Mesendoderm (in vitro differentiated cells): ENCODE data around the gene PRR3.

Experiments used
- DNase-seq: peaks from one replicate; pipeline ENCODE4 v3.0.0; 2013
- H2AK5ac ChIP-seq: 2 replicates; pipeline ENCODE4 v1.6.1; 2013; ENCODE audit warnings: low read length, inconsistent platforms
- H2BK120ac ChIP-seq: 2 replicates; pipeline ENCODE4 v1.6.1; 2013; ENCODE audit warnings: low read depth, mild to moderate bottlenecking, low read length, moderate library complexity, mixed read lengths
- H2BK15ac ChIP-seq: replicated peaks from 2 replicates; pipeline ENCODE4 v1.6.1; 2013; ENCODE audit warnings: low read depth, mild to moderate bottlenecking, moderate library complexity
- H2BK5ac ChIP-seq: 2 replicates; pipeline ENCODE4 v1.6.1; 2013; ENCODE audit warnings: low read length, inconsistent platforms
- H3K18ac ChIP-seq: 2 replicates; pipeline ENCODE4 v1.6.1; 2013; ENCODE audit warnings: mild to moderate bottlenecking, low read length, mixed read lengths
- H3K23ac ChIP-seq: one replicate; pipeline ENCODE4 v1.6.1; 2013; ENCODE audit warnings: low read length
- H3K27ac ChIP-seq: 2 replicates; pipeline ENCODE4 v1.5.1; 2013; ENCODE audit warnings: low read depth, mild to moderate bottlenecking, inconsistent platforms, low read length, moderate library complexity
- H3K27me3 ChIP-seq: 2 replicates; pipeline ENCODE4 v1.6.1; 2013; ENCODE audit warnings: low read length, control low read depth, mild to moderate bottlenecking, inconsistent platforms; ENCODE audit not compliant: insufficient read depth, poor library complexity
- H3K36me3 ChIP-seq: 2 replicates; pipeline ENCODE4 v1.6.1; 2013; ENCODE audit warnings: low read length, inconsistent platforms; ENCODE audit not compliant: control insufficient read depth, insufficient read depth
- H3K4ac ChIP-seq: one replicate; pipeline ENCODE4 v1.6.1; 2013; ENCODE audit warnings: low read depth, mild to moderate bottlenecking, low read length, moderate library complexity
- H3K4me1 ChIP-seq: 2 replicates; pipeline ENCODE4 v1.6.1; 2013; ENCODE audit warnings: low read depth, low read length, inconsistent platforms; ENCODE audit not compliant: control insufficient read depth
- H3K4me2 ChIP-seq: 2 replicates; pipeline ENCODE4 v1.6.1; 2013; ENCODE audit warnings: low read length
- H3K4me3 ChIP-seq: 2 replicates; pipeline ENCODE4 v1.5.1; 2013; ENCODE audit warnings: mild to moderate bottlenecking, low read length
- H3K56ac ChIP-seq: one replicate; pipeline ENCODE4 v1.6.1; 2013; ENCODE audit warnings: low read length
- H3K79me1 ChIP-seq: 2 replicates; pipeline ENCODE4 v1.6.1; 2013; ENCODE audit warnings: low read length, inconsistent platforms
- H3K79me2 ChIP-seq: 2 replicates; pipeline ENCODE4 v1.6.1; 2013; ENCODE audit warnings: mild to moderate bottlenecking, low read length; ENCODE audit not compliant: control insufficient read depth, insufficient read depth
- H3K9ac ChIP-seq: 2 replicates; pipeline ENCODE4 v1.6.1; 2013; ENCODE audit warnings: low read length, inconsistent platforms
- H4K5ac ChIP-seq: one replicate; pipeline ENCODE4 v1.6.1; 2013; ENCODE audit warnings: low read length
- H4K8ac ChIP-seq: one replicate; pipeline ENCODE4 v1.6.1; 2013; ENCODE audit warnings: low read depth, mild to moderate bottlenecking, control low read depth, low read length, moderate library complexity
- WGBS: extraction: QIAGEN DNeasy Blood & Tissue Kit; methylation state at CpG from one replicate; pipeline ENCODE4 v1.1.7; 2013; ENCODE audit warnings: low lambda C conversion rate, missing lambda C conversion rate; ENCODE audit not compliant: insufficient coverage; ENCODE audit errors: extremely low coverage; 5-methylcytosine and 5-hydroxymethylcytosine counted together

PRR3 gene

GRCh38 chr6:30603961-30604360 lies 46.9 kb downstream of the PRR3 start:
- no peak overlapping the region for H3K18ac ChIP-seq
- no peak overlapping the region for H3K9ac ChIP-seq
- peaks cover 2% of the 10 kb centered on the region for H3K79me1 ChIP-seq
- no peak for DNase-seq
- H3K56ac ChIP-seq: no peak overlapping the region
- H2BK15ac ChIP-seq: no peak overlapping the region
- no peak overlapping the region for H3K4me3 ChIP-seq
- no peak overlapping the region for H3K4ac ChIP-seq
- no peak overlapping the region for H2BK120ac ChIP-seq
- H3K23ac ChIP-seq: no peak overlapping the region
- no peak overlapping the region for H2BK5ac ChIP-seq
- H3K27me3 ChIP-seq: no peaks in the 10 kb centered on the region
- H3K4me1 ChIP-seq: no peaks in the 10 kb centered on the region
- no peak overlapping the region for H2AK5ac ChIP-seq
- no CpG with 5 or more reads among the region's 13 CpGs for WGBS
- no peaks in the 10 kb centered on the region for H3K79me2 ChIP-seq
- no peak overlapping the region for H4K8ac ChIP-seq
- H3K4me2 ChIP-seq: no peak overlapping the region
- no peak overlapping the region for H4K5ac ChIP-seq
- H3K36me3 ChIP-seq: peaks cover 41% of the 10 kb centered on the region
- no peak overlapping the region for H3K27ac ChIP-seq

GRCh38 chr6:30610065-30610464 lies 53.0 kb downstream of the PRR3 start:
- Histone ChIP-seq H3K4me3 (no peak overlapping the region), H4K8ac (no peak overlapping the region), H3K4me1 (peaks cover 3% of the 10 kb centered on the region), H4K5ac (no peak overlapping the region), H2BK15ac (no peak overlapping the region), H3K79me1 (peaks cover 6% of the 10 kb centered on the region), H2BK5ac (no peak overlapping the region), H3K27ac (no peak overlapping the region), H3K36me3 (peaks cover 18% of the 10 kb centered on the region), H3K79me2 (no peaks in the 10 kb centered on the region), H3K4me2 (no peak overlapping the region), H2AK5ac (no peak overlapping the region), H2BK120ac (no peak overlapping the region), H3K23ac (no peak overlapping the region), H3K56ac (no peak overlapping the region), H3K4ac (no peak overlapping the region), H3K9ac (no peak overlapping the region), H3K27me3 (no peaks in the 10 kb centered on the region), H3K18ac (no peak overlapping the region)
- no CpG with 5 or more reads among the region's 4 CpGs for WGBS
- DNase-seq: no peak

DNA sequence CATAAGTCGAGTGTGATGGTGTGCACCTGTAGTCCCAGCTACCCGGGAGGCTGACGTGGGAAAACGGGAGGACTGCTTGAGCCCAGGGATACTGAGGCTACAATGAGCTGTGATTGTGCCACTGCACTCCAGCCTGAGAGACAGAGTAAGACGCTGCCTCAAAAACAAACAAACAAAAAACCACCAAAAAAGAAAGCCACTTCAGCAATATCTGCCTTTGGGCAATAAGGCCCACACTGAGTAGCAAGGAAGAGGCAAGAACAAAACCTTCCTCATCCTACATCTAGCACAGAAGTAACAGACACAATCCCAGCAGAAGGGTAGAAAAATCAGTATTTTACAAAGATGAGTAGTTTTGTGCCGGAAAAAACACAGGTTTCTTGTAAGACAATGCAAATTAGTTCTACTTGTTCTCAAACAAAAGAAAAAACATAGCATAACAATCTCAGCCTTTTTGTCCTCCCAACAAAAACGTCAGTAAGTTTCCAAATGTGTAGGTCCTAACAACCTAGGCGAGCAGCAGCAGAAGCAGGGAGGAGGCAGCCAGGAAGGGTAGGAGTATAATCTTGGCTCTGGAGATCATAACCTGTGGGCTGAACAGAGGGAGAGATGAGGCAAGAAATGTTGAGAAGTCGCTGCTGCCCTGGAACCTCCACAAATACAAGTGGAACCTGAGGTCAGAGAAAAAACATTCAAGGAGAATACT lies 54.2 kb downstream of the PRR3 start:
- H4K8ac ChIP-seq: no peak overlapping the region
- H3K36me3 ChIP-seq: peaks cover 11% of the 10 kb centered on the region
- no peak overlapping the region for H3K27ac ChIP-seq
- peaks cover 5% of the 10 kb centered on the region for H3K79me1 ChIP-seq
- no peak overlapping the region for H2BK5ac ChIP-seq
- no peak overlapping the region for H3K56ac ChIP-seq
- no peak overlapping the region for H3K4me3 ChIP-seq
- no peak overlapping the region for H3K18ac ChIP-seq
- no peak overlapping the region for H2BK120ac ChIP-seq
- no peak overlapping the region for H3K4me2 ChIP-seq
- no peaks in the 10 kb centered on the region for H3K27me3 ChIP-seq
- no CpG with 5 or more reads among the region's 9 CpGs for WGBS
- peaks cover 5% of the 10 kb centered on the region for H3K79me2 ChIP-seq
- H2BK15ac ChIP-seq: no peak overlapping the region
- no peak overlapping the region for H3K23ac ChIP-seq
- H3K4ac ChIP-seq: no peak overlapping the region
- no peak overlapping the region for H2AK5ac ChIP-seq
- no peak overlapping the region for H3K9ac ChIP-seq
- DNase-seq: no peak
- H3K4me1 ChIP-seq: peaks cover 3% of the 10 kb centered on the region
- H4K5ac ChIP-seq: no peak overlapping the region

DNA sequence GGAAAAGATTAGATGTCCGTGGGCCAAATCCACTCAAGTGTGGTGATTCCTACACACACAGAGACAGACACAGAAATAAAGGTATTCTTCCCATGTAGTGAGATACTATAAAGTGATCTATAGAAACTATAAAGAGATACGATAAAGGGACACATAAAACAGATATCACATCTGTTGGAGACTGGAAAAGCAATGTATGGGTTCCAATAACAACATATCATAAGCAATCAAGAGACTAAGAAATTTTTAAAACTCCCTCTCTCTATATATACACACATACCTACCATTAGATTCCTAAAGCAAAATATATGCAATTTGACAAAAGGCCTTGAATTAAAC lies 54.7 kb downstream of the PRR3 start:
- no peak for DNase-seq
- Histone ChIP-seq H3K4me1 (peaks cover 3% of the 10 kb centered on the region), H4K8ac (no peak overlapping the region), H3K4me3 (no peak overlapping the region), H3K18ac (no peak overlapping the region), H2BK15ac (no peak overlapping the region), H3K4me2 (no peak overlapping the region), H2AK5ac (no peak overlapping the region), H3K23ac (no peak overlapping the region), H3K9ac (no peak overlapping the region), H3K27ac (no peak overlapping the region), H3K27me3 (no peaks in the 10 kb centered on the region), H3K56ac (no peak overlapping the region), H4K5ac (no peak overlapping the region), H2BK5ac (no peak overlapping the region), H3K36me3 (peaks cover 9% of the 10 kb centered on the region), H3K79me1 (peaks cover 5% of the 10 kb centered on the region), H2BK120ac (no peak overlapping the region), H3K79me2 (peaks cover 10% of the 10 kb centered on the region), H3K4ac (no peak overlapping the region)
- WGBS: no CpG with 5 or more reads among the region's 2 CpGs

DNA sequence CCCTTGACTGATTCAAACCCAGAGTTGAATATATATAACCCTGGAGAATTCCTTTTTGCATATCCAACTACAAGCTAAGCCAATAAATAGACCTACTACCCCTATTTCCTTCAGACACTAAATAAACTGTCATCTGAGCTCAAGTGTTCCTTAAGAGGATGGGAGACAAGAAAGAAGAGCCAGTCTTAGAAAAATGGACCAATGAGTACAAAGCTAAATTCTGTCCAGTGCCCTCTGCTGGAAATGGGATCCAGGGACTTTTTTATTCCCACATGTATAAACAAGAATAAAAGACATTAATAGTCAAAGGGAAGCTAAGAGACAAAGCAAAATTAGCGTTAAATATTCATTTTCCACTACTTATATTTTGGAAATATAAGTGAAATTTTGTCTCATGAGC lies 55.1 kb downstream of the PRR3 start:
- Histone ChIP-seq H3K4me1 (peaks cover 3% of the 10 kb centered on the region), H3K9ac (no peak overlapping the region), H3K36me3 (peaks cover 9% of the 10 kb centered on the region), H2BK5ac (no peak overlapping the region), H3K79me2 (peaks cover 12% of the 10 kb centered on the region), H4K8ac (no peak overlapping the region), H3K4me3 (no peak overlapping the region), H3K27me3 (no peaks in the 10 kb centered on the region), H3K4me2 (no peak overlapping the region), H2AK5ac (no peak overlapping the region), H4K5ac (no peak overlapping the region), H3K56ac (no peak overlapping the region), H3K18ac (no peak overlapping the region), H3K23ac (no peak overlapping the region), H2BK15ac (no peak overlapping the region), H3K27ac (no peak overlapping the region), H3K79me1 (peaks cover 5% of the 10 kb centered on the region), H2BK120ac (no peak overlapping the region), H3K4ac (no peak overlapping the region)
- DNase-seq: no peak
- WGBS: no CpG with 5 or more reads among the region's 1 CpG

- H3K79me2 ChIP-seq: peaks cover 12% of the 10 kb centered on the region
- H3K79me1 ChIP-seq: peaks cover 5% of the 10 kb centered on the region
- H3K36me3 ChIP-seq: peaks cover 9% of the 10 kb centered on the region
- H3K4ac ChIP-seq: no peak overlapping the region
- H2BK15ac ChIP-seq: no peak overlapping the region
- H4K5ac ChIP-seq: no peak overlapping the region
- H3K27ac ChIP-seq: no peak overlapping the region
- H3K56ac ChIP-seq: no peak overlapping the region
- no peaks in the 10 kb centered on the region for H3K27me3 ChIP-seq
- no peak overlapping the region for H3K9ac ChIP-seq
- no peak overlapping the region for H3K23ac ChIP-seq
- H3K4me3 ChIP-seq: no peak overlapping the region
- no CpG with 5 or more reads among the region's 6 CpGs for WGBS
- no peak overlapping the region for H4K8ac ChIP-seq
- no peak overlapping the region for H2BK5ac ChIP-seq
- no peak overlapping the region for H2AK5ac ChIP-seq
- no peak overlapping the region for H3K4me2 ChIP-seq
- peaks cover 3% of the 10 kb centered on the region for H3K4me1 ChIP-seq
- H2BK120ac ChIP-seq: no peak overlapping the region
- no peak for DNase-seq
- no peak overlapping the region for H3K18ac ChIP-seq
These were observed 55.7 kb downstream of the PRR3 start for GRCh38 chr6:30612687-30613248.
